Activated T-cell treated with anti-CD3 and anti-CD28 coated beads for 4 hours (primary cell): ENCODE data around the gene CAMKK2.
"Not testable (repeated sequence)": the region's sequence is repeated elsewhere in the genome, so short reads cannot be mapped to it uniquely, and the experiment has no call there.

Experiments used
- DNase-seq: peaks from one replicate; pipeline ENCODE4 v3.0.0-alpha.2; 2020

Gene CAMKK2

DNA sequence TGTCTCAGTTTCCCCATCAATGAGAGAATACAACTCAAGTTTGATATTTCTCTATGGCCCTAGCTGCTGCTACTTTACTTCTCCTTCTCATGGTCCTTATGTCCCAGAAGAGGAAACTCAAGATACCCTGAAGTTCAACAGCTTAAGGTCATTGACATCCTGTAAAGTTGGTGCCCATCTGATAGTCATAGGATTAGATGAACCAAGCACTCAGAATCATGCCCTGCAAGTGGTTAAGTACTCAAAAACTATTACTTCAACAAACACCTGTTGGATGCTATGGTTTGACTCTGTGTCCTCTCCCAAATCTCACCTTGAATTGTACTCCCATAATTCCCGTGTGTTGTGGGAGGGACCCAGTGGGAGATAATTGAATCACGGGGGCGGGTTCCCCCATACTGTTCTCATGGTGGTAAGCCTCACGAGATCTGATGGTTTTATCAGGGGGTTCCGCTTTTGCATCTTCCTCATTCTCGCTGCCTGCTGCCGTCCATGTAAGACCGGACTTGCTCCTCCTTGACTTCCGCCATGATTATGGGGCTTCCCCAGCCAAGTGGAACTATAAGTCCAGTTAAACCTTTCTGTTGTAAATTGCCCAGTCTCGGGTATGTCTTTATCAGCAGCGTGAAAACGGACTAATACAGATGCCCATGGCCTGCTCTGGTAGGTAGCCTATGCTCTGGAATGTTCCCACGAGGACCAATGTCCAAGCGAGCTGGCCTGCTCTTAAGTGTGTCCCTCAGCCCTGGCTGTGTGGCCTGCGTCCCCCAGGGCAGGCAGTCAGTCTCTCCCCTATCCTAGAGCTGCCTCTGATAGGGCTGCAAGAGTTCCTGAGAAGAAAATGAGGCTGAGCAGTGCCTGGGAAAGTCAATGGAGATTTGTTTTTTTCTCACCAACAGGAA lies 18.1 kb downstream of the CAMKK2 start:
- DNase-seq, result no peak

DNA sequence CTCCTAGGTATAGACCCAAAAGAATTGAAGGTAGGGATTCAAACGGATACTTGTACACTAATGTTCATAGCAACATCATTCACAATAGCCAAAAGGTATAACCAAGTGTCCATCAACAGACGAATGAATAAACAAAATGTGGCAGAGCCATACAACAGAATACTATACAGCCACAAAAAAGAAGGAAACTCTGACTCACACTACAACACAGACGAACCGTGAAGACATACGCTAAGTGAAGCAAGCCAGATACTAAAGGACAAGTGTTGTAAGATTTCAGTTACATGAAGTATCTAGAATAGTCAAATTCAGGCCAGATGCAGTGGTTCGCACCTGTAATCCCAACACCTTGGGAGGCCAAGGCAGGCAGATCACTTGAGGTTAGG lies 19.1 kb downstream of the CAMKK2 start:
- DNase-seq, result no peak

DNA sequence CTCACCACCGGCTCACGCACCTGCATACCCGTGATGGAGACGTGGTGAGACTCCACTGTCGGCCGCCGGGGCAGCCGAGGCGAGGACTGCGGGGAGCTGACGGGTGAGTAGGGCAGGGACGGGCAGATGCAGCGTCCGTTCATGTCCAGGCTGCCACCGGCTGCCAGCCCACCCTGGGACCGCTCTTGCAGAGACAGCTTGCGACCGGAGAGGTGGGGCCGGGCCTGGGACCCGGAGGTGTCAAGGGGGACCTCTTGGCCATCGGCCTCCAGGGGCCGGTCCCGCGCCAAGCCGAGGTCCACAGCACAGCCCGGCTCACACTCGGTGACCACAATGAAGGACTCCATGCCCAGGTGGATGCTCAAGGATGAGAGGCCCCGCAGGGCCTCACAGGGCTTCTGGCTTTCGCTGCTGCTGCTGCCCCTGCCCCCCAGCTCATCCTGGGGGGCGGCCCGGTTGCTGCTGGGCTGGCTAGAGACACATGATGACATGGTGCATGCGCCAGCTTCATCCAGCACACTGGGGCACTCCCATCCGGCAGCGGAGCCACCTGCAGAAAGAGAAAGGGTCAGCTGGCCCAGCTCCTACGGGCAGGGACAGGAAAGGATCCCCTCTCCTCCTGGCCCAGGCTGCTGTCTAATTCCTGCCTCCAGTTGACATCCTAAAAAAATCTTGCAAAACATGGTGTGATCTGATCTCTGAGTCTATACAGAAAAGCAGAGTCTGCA lies 22.3 kb downstream of the CAMKK2 start:
- DNase-seq, result no peak

DNA sequence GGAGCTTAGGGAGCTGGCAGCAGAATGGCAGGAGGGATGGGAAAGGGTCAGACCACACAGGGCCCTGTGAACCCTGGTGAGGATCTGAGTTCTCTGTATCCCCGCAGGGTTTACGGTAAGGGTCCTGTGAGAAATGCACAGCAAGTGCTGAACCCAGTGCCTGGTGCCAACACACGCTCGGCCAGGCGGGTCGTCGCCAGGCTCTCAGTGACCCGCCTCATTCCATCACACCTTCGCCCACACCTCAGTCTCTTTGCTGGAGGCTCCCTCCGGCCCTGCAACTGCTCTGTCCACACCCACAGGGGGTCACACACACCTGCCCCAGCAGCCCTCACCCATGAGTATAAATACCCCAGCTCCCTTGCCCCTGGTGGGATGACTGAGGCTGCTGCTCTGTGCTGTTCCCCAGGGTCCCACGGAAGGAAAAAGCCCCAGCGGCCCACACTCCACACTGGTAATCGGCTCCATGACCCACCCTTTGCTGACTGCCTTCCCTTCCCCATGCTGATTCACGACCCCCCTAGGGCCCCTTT lies 23.1 kb downstream of the CAMKK2 start:
- no peak for DNase-seq

DNA sequence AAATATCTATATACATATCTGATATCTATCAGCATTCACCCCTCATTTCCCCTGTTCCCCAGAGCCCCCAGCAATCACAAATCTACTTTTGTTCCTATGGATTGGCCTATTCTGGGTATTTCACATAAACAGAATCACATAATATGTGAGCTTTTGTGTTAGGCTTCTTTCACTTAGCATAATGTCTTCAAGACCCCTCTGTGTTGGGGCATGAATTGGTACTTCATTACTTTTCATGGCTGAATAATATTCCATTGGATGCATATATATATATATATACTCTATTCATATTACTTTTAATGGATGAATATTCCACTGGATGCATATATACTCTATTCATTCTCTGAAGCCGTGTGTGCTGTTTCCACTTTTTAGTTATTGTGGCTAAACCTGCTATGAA lies 28.7 kb downstream of the CAMKK2 start:
- DNase-seq, result no peak

DNA sequence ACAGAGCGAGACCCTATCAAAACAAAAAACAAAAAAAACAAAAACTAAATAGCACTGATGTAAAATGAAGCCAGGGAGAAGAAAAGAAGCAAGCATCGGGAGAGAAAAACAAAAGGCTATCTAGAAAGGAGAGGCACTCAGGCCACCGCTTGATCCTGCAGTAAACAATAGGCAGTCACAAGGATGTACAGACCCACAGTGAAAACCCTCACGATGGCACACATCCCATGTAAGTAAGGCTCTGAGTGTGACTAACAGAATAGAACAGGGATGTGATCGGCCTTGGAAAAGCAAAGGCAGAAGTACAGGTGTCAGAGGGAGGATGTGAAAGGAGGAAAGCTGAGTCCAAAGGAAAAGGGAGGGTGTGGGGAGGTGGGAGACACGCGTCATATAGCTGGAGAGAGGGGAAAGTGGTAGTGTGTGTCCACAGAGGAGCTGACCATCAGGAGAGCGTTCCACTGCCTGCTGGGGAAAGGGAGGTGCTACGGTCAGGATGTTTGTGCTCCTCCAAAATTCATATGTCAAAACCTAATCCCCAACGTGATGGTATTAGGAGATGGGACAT lies 31.5 kb downstream of the CAMKK2 start:
- no peak for DNase-seq

DNA sequence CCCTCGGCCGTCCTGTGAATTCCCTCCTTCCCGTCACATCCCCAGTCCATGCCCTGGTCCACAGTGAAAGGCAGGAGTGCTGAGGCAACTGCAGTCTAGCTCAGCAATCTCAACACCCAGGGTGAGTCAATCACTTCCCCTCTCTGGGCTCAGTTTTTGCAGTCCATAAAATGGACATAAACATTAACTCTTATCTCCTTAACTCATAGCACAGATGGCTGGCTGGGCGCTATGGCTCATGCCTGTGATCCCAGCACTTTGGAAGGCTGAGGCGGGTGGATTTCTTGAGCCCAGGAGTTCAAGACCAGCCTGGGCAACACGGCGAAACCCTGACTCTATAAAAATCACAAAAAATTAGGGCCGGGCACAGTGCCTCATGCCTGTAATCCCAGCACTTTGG lies 32.4 kb downstream of the CAMKK2 start:
- no peak for DNase-seq

DNA sequence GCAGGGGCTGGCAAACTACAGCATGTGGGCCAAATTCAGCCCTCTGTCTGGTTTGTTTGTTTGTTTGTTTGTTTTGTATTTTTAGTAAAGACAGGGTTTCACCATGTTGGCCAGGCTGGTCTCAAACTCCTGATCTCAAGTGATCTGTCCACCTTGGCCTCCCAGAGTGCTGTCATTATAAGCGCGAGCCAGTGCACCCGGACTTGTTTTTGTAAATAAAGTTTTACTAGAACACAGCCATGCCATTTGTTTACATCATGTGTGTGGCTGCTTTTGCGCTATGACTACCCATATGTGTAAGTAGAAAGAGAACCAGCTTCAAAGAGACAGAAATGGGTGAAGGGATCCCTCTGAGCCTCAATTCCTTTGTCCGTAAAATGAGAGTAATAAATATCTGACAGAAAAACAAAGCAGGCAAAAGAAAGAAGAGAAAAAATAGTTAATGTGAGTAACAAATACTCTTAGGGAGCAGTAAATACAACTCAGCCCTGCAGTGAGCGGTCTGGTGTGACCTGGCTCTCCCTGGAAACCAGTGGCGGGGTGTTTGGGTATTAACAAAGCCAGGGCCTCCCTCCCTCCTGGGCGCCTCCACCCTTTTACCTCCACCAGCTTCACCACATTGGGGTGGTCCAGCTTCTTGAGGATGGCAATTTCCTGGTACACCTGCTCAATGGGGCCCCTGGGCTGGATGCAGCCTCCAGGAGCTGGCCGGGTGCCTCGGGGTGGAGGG lies 33.1 kb downstream of the CAMKK2 start:
- DNase-seq, result no peak

DNA sequence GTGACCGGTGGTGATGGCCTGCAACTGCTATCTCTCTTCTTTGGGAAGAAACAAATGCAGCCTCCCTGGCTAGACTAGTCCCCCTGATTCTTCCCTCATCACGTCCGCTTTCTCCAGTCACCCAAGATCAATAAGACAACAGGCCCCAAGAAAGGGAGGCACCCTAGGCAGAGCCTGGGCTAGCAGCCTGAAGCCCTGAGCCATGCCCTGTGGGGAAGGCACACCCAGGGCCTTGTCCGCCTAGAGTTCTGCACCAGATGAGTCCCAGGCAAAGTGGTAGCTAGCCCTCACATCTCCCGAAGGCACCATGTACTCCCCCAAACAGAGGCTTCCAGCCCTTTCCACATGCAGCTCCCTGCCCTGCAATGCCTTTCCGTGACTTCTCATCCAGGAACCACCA lies 35.1 kb downstream of the CAMKK2 start:
- DNase-seq, result no peak

DNA sequence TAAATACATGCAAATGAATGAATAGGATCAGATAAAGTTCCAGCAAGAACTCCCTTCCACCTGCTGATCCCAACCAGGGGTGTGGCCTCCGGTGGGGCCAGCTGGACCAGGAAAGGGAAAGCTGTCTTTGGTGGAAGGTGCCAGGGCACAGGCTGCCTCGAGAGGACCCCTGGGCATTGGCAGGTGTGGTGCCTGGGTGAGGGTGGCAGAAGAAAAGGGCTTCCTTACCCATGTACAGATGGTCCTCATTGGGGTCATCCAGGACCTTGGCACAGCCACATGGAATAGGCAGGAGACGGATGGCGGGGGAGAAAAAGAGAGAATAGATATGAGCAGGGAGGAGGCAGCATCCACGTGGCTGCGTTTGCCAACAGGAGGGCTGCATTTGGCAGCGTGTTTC lies 36.4 kb downstream of the CAMKK2 start:
- no peak for DNase-seq

DNA sequence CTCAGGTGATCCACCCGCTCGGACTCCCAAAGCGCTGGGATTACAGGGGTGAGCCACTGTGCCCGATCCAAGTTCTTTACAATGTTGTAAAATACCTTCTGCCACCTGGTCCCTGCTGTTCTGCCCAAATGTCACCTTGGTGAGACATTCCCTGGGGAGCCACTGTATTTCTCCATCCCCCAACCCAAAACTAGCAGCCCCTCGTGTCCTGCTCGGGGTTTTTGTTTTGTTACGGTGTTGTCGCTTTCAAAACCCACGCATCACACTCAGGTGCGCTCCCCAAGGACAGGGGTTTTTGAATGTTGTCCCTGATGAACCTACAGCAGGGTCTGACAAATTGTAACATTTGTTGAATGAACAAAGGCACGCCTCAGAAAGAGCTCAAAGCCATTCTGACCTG lies 37.4 kb downstream of the CAMKK2 start:
- no peak for DNase-seq

DNA sequence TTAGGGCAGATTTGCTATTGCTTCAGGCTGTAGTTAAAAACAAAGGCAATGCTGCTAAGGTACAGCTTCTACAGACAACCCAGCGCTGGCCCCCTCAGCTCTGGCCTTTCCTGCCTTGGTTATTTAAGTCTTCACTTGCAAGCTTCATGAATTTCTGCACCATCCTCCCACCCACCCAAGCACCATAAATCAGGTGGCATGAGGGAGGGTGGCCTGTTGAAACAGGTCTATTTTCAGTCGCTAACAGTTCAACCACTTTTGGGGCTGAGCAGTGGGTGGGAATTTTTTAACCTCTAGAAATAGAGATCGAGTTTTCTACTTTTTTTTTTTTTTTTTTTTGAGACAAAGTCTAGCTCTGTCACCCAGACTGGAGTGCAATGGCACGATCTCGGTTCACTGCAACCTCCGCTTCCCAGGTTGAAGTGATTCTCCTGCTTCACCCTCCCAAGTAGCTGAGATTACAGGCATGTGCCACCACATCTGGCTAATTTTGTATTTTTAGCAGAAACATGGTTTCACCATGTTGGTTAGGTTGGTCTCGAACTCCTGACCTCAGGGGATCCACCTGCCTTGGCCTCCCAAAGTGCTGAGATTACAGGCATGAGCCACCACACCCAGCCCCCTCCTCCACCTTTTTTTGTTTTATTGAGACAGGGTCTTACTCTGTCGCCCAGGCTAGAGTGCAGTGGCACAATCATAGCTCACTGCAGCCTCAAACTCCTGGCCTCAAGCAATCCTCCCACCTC lies 38.6 kb downstream of the CAMKK2 start:
- DNase-seq, result not testable (repeated sequence)

DNA sequence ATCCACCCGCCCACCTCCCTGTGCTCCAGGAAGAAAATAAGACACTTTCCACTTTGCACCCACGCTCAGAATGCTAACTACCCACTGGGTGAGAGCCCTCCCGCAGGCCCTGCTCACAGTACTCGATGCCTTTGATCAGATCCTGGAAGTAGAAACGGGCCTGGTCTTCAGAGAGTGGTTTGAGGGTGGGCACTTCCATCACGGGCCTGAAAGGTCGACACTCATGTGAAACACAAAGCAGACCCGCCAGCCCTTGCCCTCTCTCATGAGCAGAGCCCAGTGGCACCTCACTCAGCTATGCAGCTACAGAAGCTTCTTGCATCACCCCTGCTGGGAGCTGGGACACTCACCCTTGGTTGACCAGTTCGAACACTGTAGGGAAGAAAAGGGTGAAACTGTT lies 41.1 kb downstream of the CAMKK2 start:
- no peak for DNase-seq

DNA sequence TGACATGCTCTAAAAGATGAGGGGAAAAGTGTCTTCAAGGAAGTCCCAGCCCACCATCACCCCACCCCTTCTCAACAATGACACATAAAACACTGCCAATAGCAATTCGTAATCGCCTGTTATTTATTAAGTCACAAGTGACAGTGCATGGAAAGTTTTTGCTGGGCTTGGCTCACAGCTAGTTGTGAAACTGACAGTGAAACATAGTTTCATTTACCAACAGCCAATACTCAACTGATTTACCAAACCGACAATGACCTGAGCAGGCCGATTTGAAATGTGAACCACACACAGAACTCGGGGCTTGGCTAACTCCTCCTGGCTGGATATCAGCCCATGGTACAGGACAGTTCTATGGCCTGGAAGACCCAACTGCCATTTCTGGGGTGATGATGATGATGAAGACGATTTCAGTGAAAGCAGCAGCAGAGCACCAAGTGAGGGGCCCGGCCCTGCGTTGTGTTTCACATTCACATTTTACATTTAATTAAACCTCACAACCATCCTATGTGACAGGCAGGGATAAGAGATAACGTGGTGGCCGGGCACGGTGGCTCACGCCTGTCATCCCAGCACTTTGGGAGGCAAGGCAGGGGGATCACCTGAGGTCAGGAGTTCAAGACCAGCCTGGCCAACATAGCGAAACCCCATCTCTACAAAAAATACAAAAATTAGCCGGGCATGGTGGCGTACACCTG lies 42.7 kb downstream of the CAMKK2 start:
- DNase-seq, result no peak

DNA sequence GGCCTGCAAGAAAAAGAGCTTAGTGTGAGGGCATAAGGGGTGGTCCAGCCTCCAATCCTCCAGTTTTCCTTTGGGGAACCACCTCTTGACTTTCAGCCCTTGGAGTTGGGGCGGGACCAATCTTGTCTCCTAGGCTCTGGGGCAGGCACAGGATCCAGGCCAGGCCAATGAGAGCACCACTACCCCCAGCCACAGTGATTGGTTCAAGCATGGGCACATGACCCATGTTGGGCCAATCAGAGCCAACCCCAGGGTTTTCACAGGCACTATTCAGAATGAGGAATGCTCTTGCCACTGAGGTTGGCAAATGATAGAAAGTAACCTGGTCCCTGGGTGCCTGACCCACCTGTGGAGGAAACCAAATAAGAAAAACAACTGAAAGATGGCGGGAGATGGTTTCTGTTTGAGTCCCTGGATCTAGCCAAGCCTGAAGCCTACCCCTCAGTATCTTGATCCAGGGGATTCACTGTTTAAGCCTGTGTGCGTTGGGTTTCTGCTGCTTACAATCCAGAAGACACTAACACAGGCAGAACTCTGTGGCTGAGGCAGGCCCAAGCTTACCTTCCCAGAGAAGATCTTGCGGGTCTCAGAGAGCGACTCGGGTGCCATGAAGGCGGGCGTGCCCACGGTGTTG lies 43.7 kb downstream of the CAMKK2 start:
- no peak for DNase-seq

DNA sequence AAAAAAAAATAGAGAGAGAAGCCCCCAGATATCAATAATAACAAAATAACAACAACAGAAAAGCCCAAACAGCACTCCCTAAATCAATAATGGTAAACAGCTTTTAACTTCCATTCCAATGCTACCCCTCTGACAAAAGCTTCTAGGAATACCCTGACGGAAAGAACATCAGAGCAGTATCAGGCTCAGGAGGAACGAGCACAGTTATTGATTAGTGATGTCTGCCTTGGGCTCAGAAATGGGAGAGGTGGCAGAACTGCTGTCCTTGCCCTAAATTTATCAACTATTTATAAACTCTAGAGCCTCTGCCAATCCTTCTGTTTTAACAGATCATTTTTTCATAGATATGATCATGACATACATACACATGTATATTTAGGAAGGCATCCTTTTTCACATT lies 44.7 kb downstream of the CAMKK2 start:
- DNase-seq, result no peak

DNA sequence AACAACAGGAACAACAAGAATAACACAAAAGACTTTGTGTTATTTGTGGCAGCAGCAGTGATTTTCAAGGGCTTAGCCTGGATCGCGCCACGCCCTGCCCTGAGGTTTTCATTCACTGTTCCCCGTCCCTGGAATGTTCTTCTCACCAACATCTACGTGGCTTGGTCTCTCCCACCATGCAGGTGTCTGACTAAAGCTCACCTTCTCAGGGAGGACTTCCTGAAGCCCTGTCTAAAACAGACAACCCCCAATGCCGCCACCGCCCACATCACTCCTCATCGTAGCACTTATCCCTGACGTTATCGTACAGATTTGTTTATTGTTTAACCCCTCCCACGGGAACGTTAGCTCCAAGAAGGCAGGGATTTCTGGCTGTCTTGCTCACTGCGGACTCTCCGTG lies 46.1 kb downstream of the CAMKK2 start:
- DNase-seq, result no peak

DNA sequence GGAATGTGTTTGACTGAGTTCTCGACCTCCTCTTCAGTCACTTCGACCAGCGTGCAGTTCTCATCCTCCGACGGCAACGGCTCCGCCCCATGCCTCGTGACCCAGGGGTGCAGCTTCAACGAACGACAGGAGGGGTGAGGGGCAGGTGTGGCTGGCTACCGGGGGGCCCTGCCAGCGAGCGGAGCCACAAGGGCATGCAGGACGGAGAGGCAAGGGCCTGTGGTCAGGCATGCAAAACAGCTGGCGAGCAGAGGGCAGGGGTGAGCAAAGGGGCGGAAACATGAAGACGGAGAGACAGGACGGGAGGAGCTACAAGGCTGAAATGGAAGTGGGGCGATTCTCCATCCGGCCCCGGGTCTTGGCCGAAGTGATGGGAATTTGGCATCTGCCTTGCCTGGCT lies 47.9 kb downstream of the CAMKK2 start:
- DNase-seq, result no peak

DNA sequence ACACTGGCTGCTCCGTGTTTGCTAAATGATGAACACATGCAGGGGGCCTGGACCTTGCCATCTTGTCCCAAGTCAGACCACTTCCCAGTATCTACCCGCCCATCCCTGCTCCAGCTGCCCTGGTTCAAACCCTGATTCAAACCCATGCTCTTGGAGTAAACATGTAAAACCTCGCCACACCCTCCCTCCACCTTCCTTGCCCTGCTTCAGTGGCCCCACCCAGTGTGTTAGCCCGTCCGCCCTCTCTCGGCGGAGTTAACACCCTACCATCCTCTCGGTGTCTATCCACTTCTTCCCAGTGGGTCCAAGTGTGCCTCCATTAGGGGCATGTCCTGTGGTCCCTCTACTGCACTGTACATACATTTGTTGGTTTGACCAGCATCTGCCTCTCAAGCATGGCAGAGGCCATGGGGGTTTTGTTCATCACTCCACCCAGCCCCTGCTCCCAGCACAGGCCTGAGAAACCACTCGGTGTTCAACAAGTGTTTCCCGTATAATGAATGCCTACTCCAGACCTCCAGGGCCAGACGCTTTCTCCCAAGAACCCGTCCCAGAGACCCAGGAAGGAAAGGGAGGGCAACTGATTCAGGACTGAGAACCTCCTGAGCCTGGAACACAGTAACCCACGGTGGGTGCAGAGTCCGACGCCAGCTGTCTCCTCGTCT lies 49.5 kb downstream of the CAMKK2 start:
- DNase-seq, result no peak

DNA sequence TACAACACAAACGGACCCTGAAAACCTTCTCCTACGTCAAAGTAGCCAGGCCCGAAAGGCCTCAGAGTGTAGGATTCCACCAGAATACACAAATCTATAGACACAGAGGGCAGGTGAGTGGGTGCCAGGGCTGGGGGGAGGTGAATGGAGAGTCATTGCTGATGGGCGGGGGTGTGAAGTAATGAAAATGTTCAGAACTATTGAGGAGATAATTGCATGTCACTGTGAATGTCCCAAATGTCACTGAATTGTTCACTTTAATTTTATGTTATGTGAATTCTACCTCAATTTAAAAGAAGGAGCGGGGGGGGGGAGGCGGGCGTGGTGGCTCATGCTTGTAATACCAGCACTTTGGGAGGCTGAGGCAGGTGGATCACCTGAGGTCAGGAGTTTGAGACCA lies 50.6 kb downstream of the CAMKK2 start:
- no peak for DNase-seq

DNA sequence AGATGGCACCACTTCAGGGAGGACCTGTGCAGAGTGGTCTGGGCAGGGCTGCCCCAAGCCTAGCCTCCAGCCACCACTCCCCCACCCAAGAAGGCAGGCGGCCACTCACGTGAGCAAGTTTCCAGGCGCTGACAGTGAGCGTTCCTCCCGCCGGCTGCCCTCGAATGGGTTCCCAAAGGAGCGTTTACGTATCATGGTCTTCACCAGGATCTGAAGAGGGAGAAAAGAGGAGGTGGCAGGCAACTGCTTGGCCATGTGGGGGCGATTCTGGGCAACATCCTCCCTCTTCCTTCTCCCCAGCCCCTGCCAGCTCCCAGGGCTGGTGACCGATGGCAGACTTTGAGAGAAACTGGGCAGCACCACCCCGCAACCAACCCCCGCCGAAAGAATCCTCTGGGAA lies 51.5 kb downstream of the CAMKK2 start:
- DNase-seq, result no peak
